GM12892 (cell line): Measurements from ENCODE around the gene SLFN13.
"Not testable (repeated sequence)": the region's sequence is repeated elsewhere in the genome, so short reads cannot be mapped to it uniquely, and the experiment has no call there.

Experiments
- DNase-seq: peaks from one replicate; pipeline ENCODE4 v3.0.0; 2011; ENCODE audit not compliant: insufficient read length
- FAIRE-seq: peaks from 2 replicates; lab custom pipeline; 2011; peaks lifted over from hg19 to GRCh38; lab: Jason Lieb, UNC
- POLR2A ChIP-seq: IDR thresholded peaks from 2 replicates; pipeline ENCODE4 v1.6.1; 2011; ENCODE audit warnings: low read depth, low read length, control low read depth
- POLR2AphosphoS5 ChIP-seq: IDR thresholded peaks from 2 replicates; pipeline ENCODE4 v1.6.1; 2011; ENCODE audit warnings: low read depth, low read length, control low read depth
- TAF1 ChIP-seq: IDR thresholded peaks from 2 replicates; pipeline ENCODE4 v1.6.1; 2011; ENCODE audit warnings: low read depth, mild to moderate bottlenecking, control low read depth, low read length, borderline replicate concordance

Gene SLFN13

GRCh38 chr17:35476283-35476820 is 27.8 kb upstream of the SLFN13 start:
- FAIRE-seq = no peak
- TF ChIP-seq TAF1 = no peak
- no peak for TF ChIP-seq POLR2AphosphoS5
- TF ChIP-seq POLR2A = no peak
- DNase-seq = no peak

- no peak for TF ChIP-seq POLR2A
- no peak for TF ChIP-seq POLR2AphosphoS5
- TF ChIP-seq TAF1 = no peak
- no peak for FAIRE-seq
- no peak for DNase-seq
These were observed 19.9 kb upstream of the SLFN13 start for GRCh38 chr17:35468475-35468874.

GRCh38 chr17:35467824-35468223 is 19.3 kb upstream of the SLFN13 start:
- TF ChIP-seq TAF1 = no peak
- TF ChIP-seq POLR2A = no peak
- no peak for TF ChIP-seq POLR2AphosphoS5
- DNase-seq = no peak
- peak; percentile 14 for FAIRE-seq

GRCh38 chr17:35460354-35460851 is 11.8 kb upstream of the SLFN13 start:
- DNase-seq = peak; percentile 81
- peak; percentile 84 for FAIRE-seq

GRCh38 chr17:35454035-35454434 is 5.5 kb upstream of the SLFN13 start:
- not testable (repeated sequence) for DNase-seq, FAIRE-seq

More at GRCh38 chr17:35460354-35460851, 11.8 kb upstream of the SLFN13 start:
- TF ChIP-seq POLR2AphosphoS5 = no peak
- TF ChIP-seq TAF1 = no peak
- TF ChIP-seq POLR2A = peak; percentile 38; the same call in 1 of the 2 replicates

GRCh38 chr17:35453171-35453570 is 4.6 kb upstream of the SLFN13 start:
- no peak for TF ChIP-seq POLR2A
- TF ChIP-seq TAF1 = no peak
- TF ChIP-seq POLR2AphosphoS5 = no peak
- FAIRE-seq = no peak
- no peak for DNase-seq

- DNase-seq = peak; percentile 22
- FAIRE-seq = peak; percentile 80
- TF ChIP-seq POLR2A (no peak), POLR2AphosphoS5 (no peak), TAF1 (no peak)
These were observed 885 bp upstream of the SLFN13 start for GRCh38 chr17:35449371-35449931.

GRCh38 chr17:35448899-35449227 is 297 bp upstream of the SLFN13 start:
- no peak for FAIRE-seq
- TF ChIP-seq TAF1 = no peak
- TF ChIP-seq POLR2A = no peak; the same call in 1 of the 2 replicates
- no peak for TF ChIP-seq POLR2AphosphoS5

GRCh38 chr17:35447499-35447898 is 1.1 kb downstream of the SLFN13 start:
- FAIRE-seq (no peak), DNase-seq (no peak)
- TF ChIP-seq POLR2AphosphoS5 = no peak
- no peak for TF ChIP-seq POLR2A

More at GRCh38 chr17:35448899-35449227, 297 bp upstream of the SLFN13 start:
- DNase-seq = no peak

- no peak for FAIRE-seq
- TF ChIP-seq POLR2AphosphoS5 (no peak), POLR2A (no peak), TAF1 (no peak)
These were observed 10.1 kb downstream of the SLFN13 start for GRCh38 chr17:35438433-35438832.

GRCh38 chr17:35433075-35433894 is 15.3 kb downstream of the SLFN13 start:
- DNase-seq (peak; percentile 32), FAIRE-seq (peak; percentile 82)
- TF ChIP-seq POLR2AphosphoS5 = no peak
- TF ChIP-seq POLR2A = no peak
- no peak for TF ChIP-seq TAF1

More at GRCh38 chr17:35438433-35438832, 10.1 kb downstream of the SLFN13 start:
- DNase-seq = no peak
